Caco-2 (cell line): ENCODE data around the gene FOXRED1. TPM values are rescaled to one million over a fixed set of nuclear protein-coding genes. Genes with fewer than 3 reads are reported as not detected.

Experiments used
- BruUV-seq: library from RNA; stranded (reverse); fragments of 400-500 nt; replicated peaks from 2 replicates; lab custom pipeline; 2021; lab: Mats Ljungman, UMichigan
- CTCF ChIA-PET: fragments of 300-600 bp; sonication (Branson Sonifier 250); formaldehyde crosslinking; loops from one replicate; lab custom pipeline; 2022; ENCODE audit warnings: antibody characterized with exemption; lab: Charles Lee
- POLR2A ChIA-PET: fragments of 300-600 bp; sonication (Branson Sonifier 250); formaldehyde crosslinking; loops from one replicate; lab custom pipeline; 2022; ENCODE audit warnings: antibody characterized with exemption; lab: Charles Lee
- DNase-seq, 2 experiments: peaks; one replicate each; pipeline versions ENCODE4 v3.0.0 to v3.0.0-alpha.2; 2020 to 2022
- H3K27me3 ChIP-seq: replicated peaks from 2 replicates; pipeline ENCODE4 v1.6.0; 2011; ENCODE audit warnings: low read length; ENCODE audit not compliant: control insufficient read depth, insufficient read depth
- H3K36me3 ChIP-seq: 2 replicates; pipeline ENCODE4 v1.5.1; 2011; ENCODE audit warnings: low read length; ENCODE audit not compliant: control insufficient read depth, insufficient read depth
- H3K4me1 ChIP-seq: fragments of 250-450 bp; sonication (Bioruptor Pico); 2 replicates; pipeline ENCODE4 v1.5.1; 2020; ENCODE audit warnings: mild to moderate bottlenecking
- H3K4me3 ChIP-seq: 2 replicates; pipeline ENCODE4 v1.5.1; 2011; ENCODE audit warnings: low read depth, mild to moderate bottlenecking, control low read depth, low read length
- H3K9me3 ChIP-seq: fragments of 250-450 bp; sonication (Bioruptor Pico); 2 replicates; pipeline ENCODE4 v1.5.1; 2020; ENCODE audit warnings: mild to moderate bottlenecking, moderate library complexity
- H3K27ac Mint-ChIP-seq: one replicate; pipeline ENCODE4 v1.8.0; 2022; ENCODE audit warnings: mixed read lengths; ENCODE audit not compliant: unreplicated experiment
- H3K27me3 Mint-ChIP-seq: one replicate; pipeline ENCODE4 v1.8.0; 2022; ENCODE audit warnings: mixed read lengths; ENCODE audit not compliant: insufficient read depth, unreplicated experiment
- H3K36me3 Mint-ChIP-seq: one replicate; pipeline ENCODE4 v1.8.0; 2022; ENCODE audit warnings: mild to moderate bottlenecking, mixed read lengths; ENCODE audit not compliant: insufficient read depth, unreplicated experiment
- H3K4me1 Mint-ChIP-seq: one replicate; pipeline ENCODE4 v1.8.0; 2022; ENCODE audit warnings: low read depth, mixed read lengths; ENCODE audit not compliant: unreplicated experiment
- H3K4me3 Mint-ChIP-seq: one replicate; pipeline ENCODE4 v1.8.0; 2022; ENCODE audit warnings: mild to moderate bottlenecking, moderate library complexity, mixed read lengths; ENCODE audit not compliant: unreplicated experiment
- H3K9me3 Mint-ChIP-seq: one replicate; pipeline ENCODE4 v1.8.0; 2022; ENCODE audit warnings: mixed read lengths; ENCODE audit not compliant: unreplicated experiment
- CTCF ChIP-seq, 2 experiments: fragments of 200-600 bp in 1 of 2; IDR thresholded peaks; 1 replicate in 1 of 2; 2 replicates in 1 of 2; pipeline versions ENCODE4 v1.5.1 to v1.8.0; 2011 to 2022; ENCODE audit warnings: antibody characterized with exemption in 1 of 2, control low read depth in 1 of 2, inconsistent platforms in 1 of 2, low read depth in 1 of 2, low read length in 1 of 2, mild to moderate bottlenecking in 1 of 2, moderate library complexity in 1 of 2; ENCODE audit not compliant: insufficient read depth in 1 of 2, severe bottlenecking in 1 of 2, unreplicated experiment in 1 of 2
- intact Hi-C: fragments of 100-400 bp; cut with micrococcal nuclease; formaldehyde crosslinking; loops from one replicate; pipeline ENCODE4 v1.10.0; 2022; ENCODE audit not compliant: unreplicated experiment
- total RNA-seq: library from RNA; stranded (reverse); gene quantifications from 2 replicates; pipeline ENCODE4 v1.2.3, GENCODE V29; 2022

FOXRED1 gene
- total RNA-seq, 1 experiment from 2014 or later, result 91.7 TPM

DNA sequence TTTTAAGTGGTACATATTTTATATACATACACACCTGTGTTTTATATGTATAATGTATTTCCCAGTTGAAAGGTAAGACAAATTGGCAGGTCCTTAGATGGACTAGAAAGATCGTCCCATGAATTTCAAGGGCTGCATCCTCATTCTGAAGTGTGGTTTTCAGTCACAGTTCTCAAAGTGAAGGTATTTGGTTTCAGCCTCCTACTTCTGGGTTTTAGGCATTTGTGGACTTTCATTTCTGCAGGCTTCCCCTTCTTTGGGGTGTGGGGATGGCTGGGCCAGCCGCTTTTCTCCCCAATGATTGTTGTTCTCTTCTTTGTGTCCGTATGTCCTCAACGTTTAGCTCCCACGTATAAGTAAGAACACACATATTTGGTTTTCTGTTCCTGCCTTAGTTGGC lies 44.9 kb downstream of the FOXRED1 start:
- Mint-ChIP-seq H3K4me1 (peaks cover 6% of the 10 kb centered on the region), H3K27me3 (no peaks in the 10 kb centered on the region), H3K4me3 (no peak overlapping the region), H3K36me3 (peaks cover 11% of the 10 kb centered on the region), H3K9me3 (no peaks in the 10 kb centered on the region), H3K27ac (no peak overlapping the region)
- no peaks in the 10 kb centered on the region for H3K36me3 ChIP-seq
- intact Hi-C loops, result loop anchor here (5.0 to 10.0 kb wide), 2 partner anchors 98 to 291 kb away; no protein-coding TSS in a partner anchor
- ChIA-PET CTCF (no interaction called here), POLR2A (no interaction called here)
- no peak for TF ChIP-seq CTCF (IDR thresholded peaks at IDR 0.05; ENCODE audit: insufficient read depth in 1 of 2, low read depth in 1 of 2, low read length in 1 of 2, severe bottlenecking in 1 of 2, unreplicated experiment in 1 of 2)
- H3K9me3 ChIP-seq, result no peaks in the 10 kb centered on the region
- no peak overlapping the region for H3K4me3 ChIP-seq
- BruUV-seq, result no TSS peak
- DNase-seq, result no peak
- no peaks in the 10 kb centered on the region for H3K27me3 ChIP-seq
- H3K4me1 ChIP-seq, result 0 out of 2 replicates have a peak, but pooled peaks cover 6% of the 10 kb centered on the region

- no TSS peak for BruUV-seq
- 0 out of 2 replicates have a peak, but pooled peaks cover 6% of the 10 kb centered on the region for H3K4me1 ChIP-seq
- POLR2A ChIA-PET, result no interaction called here
- no peaks in the 10 kb centered on the region for H3K36me3 ChIP-seq
- Mint-ChIP-seq H3K27ac (no peak overlapping the region), H3K4me1 (peaks cover 6% of the 10 kb centered on the region), H3K27me3 (no peaks in the 10 kb centered on the region), H3K36me3 (peaks cover 11% of the 10 kb centered on the region), H3K4me3 (no peak overlapping the region), H3K9me3 (no peaks in the 10 kb centered on the region)
- TF ChIP-seq CTCF (IDR thresholded peaks at IDR 0.05; ENCODE audit: insufficient read depth in 1 of 2, low read depth in 1 of 2, low read length in 1 of 2, severe bottlenecking in 1 of 2, unreplicated experiment in 1 of 2), result no peak
- H3K27me3 ChIP-seq, result no peaks in the 10 kb centered on the region
- no peak overlapping the region for H3K4me3 ChIP-seq
- CTCF ChIA-PET, result no interaction called here
- no peak for DNase-seq
- no peaks in the 10 kb centered on the region for H3K9me3 ChIP-seq
- intact Hi-C loops, result loop anchor here (10.0 kb wide), 1 partner anchor 287 kb away; no protein-coding TSS in a partner anchor
Observed at GRCh38 chr11:126317432-126317755, 48.4 kb downstream of the FOXRED1 start.

- POLR2A ChIA-PET, result no interaction called here
- Histone ChIP-seq H3K4me1 (0 out of 2 replicates have a peak, but pooled peaks cover 6% of the 10 kb centered on the region), H3K4me3 (no peak overlapping the region), H3K9me3 (no peaks in the 10 kb centered on the region), H3K36me3 (no peaks in the 10 kb centered on the region), H3K27me3 (no peaks in the 10 kb centered on the region)
- Mint-ChIP-seq H3K9me3 (no peaks in the 10 kb centered on the region), H3K27ac (no peak overlapping the region), H3K36me3 (peaks cover 8% of the 10 kb centered on the region), H3K4me1 (peaks cover 6% of the 10 kb centered on the region), H3K27me3 (no peaks in the 10 kb centered on the region), H3K4me3 (no peak overlapping the region)
- no TSS peak for BruUV-seq
- no peak for DNase-seq
- TF ChIP-seq CTCF (IDR thresholded peaks at IDR 0.05; ENCODE audit: insufficient read depth in 1 of 2, low read depth in 1 of 2, low read length in 1 of 2, severe bottlenecking in 1 of 2, unreplicated experiment in 1 of 2), result no peak
- intact Hi-C loops, result loop anchor here (10.0 kb wide), 1 partner anchor 287 kb away; no protein-coding TSS in a partner anchor
- CTCF ChIA-PET, result interaction anchor here (0.7 kb wide), 1 partner anchor 267 kb away, joined by 3 read pairs; no protein-coding TSS in a partner anchor
Observed at GRCh38 chr11:126317756-126318573, 49.0 kb downstream of the FOXRED1 start.
